ENCODE measurements around the gene APOBEC3C. TPM values are rescaled to one million over a fixed set of nuclear protein-coding genes. Genes with fewer than 3 reads are reported as not detected.

APOBEC3C gene
- total RNA-seq, 2 donors from 2014 or later = 35.9 to 39.8 TPM

Other genes starting within 250 kb of the APOBEC3C start
- 1 to 10 TPM; 5.1 to 7.2 TPM for gene DNAL4, start 220.1 kb upstream of the APOBEC3C start, total RNA-seq
- gene NPTXR, start 170.2 kb upstream of the APOBEC3C start, total RNA-seq = 1 to 10 TPM; 2.5 to 2.6 TPM
- gene CBX6, start 142.0 kb upstream of the APOBEC3C start, total RNA-seq = 10 to 100 TPM; 44.0 to 45.8 TPM
- gene APOBEC3A, start 56.6 kb upstream of the APOBEC3C start, total RNA-seq = 1 to 10 TPM in 1 of 2 donors, under 1 TPM in 1; 0.70 to 4.1 TPM
- 1 to 10 TPM; 1.2 to 1.5 TPM for gene APOBEC3B, start 31.9 kb upstream of the APOBEC3C start, total RNA-seq
- 10 to 100 TPM; 12.2 to 17.6 TPM for gene APOBEC3D, start 6.9 kb downstream of the APOBEC3C start, total RNA-seq
- 10 to 100 TPM; 11.7 to 13.5 TPM for gene APOBEC3F, start 26.6 kb downstream of the APOBEC3C start, total RNA-seq
- gene APOBEC3G, start 63.0 kb downstream of the APOBEC3C start, total RNA-seq = 10 to 100 TPM; 21.5 to 24.6 TPM
- 1 to 10 TPM; 1.4 to 4.4 TPM for gene APOBEC3H, start 83.0 kb downstream of the APOBEC3C start, total RNA-seq
- gene CBX7, start 138.4 kb downstream of the APOBEC3C start, total RNA-seq = 10 to 100 TPM; 73.9 to 87.9 TPM
- gene PDGFB, start 230.7 kb downstream of the APOBEC3C start, total RNA-seq = 1 to 10 TPM; 2.8 to 4.4 TPM